Stromal cell of bone marrow (primary cell): ENCODE data around the gene ZNF536.
"Not testable (repeated sequence)": the region's sequence is repeated elsewhere in the genome, so short reads cannot be mapped to it uniquely, and the experiment has no call there.

Experiments
- DNase-seq: peaks from one replicate; pipeline ENCODE4 v3.0.0-alpha.2; 2012; ENCODE audit warnings: low read depth

ZNF536 gene

GRCh38 chr19:30388327-30388726 lies 16.1 kb downstream of the ZNF536 start:
- no peak for DNase-seq

- DNase-seq: no peak
These were observed 16.6 kb downstream of the ZNF536 start for GRCh38 chr19:30388819-30389218.

- DNase-seq: no peak
These were observed 18.3 kb downstream of the ZNF536 start for GRCh38 chr19:30390356-30390988.

- no peak for DNase-seq
These were observed 18.9 kb downstream of the ZNF536 start for GRCh38 chr19:30391052-30391451.

- DNase-seq: no peak
These were observed 19.7 kb downstream of the ZNF536 start for GRCh38 chr19:30391554-30392551.

GRCh38 chr19:30393046-30393445 lies 20.9 kb downstream of the ZNF536 start:
- DNase-seq: no peak

GRCh38 chr19:30393729-30394480 lies 21.7 kb downstream of the ZNF536 start:
- DNase-seq: no peak

GRCh38 chr19:30394481-30395151 lies 22.4 kb downstream of the ZNF536 start:
- no peak for DNase-seq

- DNase-seq: no peak
These were observed 23.1 kb downstream of the ZNF536 start for GRCh38 chr19:30395283-30395682.

GRCh38 chr19:30398539-30398938 lies 26.4 kb downstream of the ZNF536 start:
- DNase-seq: not testable (repeated sequence)

GRCh38 chr19:30401956-30402355 lies 29.8 kb downstream of the ZNF536 start:
- DNase-seq: no peak

- no peak for DNase-seq
These were observed 30.4 kb downstream of the ZNF536 start for GRCh38 chr19:30402436-30403202.

- no peak for DNase-seq
These were observed 31.2 kb downstream of the ZNF536 start for GRCh38 chr19:30403203-30403985.

GRCh38 chr19:30406220-30407067 lies 34.3 kb downstream of the ZNF536 start:
- no peak for DNase-seq

- DNase-seq: no peak
These were observed 35.0 kb downstream of the ZNF536 start for GRCh38 chr19:30407068-30407709.

GRCh38 chr19:30408734-30409301 lies 36.6 kb downstream of the ZNF536 start:
- no peak for DNase-seq

GRCh38 chr19:30411714-30412113 lies 39.5 kb downstream of the ZNF536 start:
- no peak for DNase-seq

GRCh38 chr19:30416375-30416774 lies 44.2 kb downstream of the ZNF536 start:
- no peak for DNase-seq
